Measurements from ENCODE around the gene CAV3.

CAV3 gene

DNA sequence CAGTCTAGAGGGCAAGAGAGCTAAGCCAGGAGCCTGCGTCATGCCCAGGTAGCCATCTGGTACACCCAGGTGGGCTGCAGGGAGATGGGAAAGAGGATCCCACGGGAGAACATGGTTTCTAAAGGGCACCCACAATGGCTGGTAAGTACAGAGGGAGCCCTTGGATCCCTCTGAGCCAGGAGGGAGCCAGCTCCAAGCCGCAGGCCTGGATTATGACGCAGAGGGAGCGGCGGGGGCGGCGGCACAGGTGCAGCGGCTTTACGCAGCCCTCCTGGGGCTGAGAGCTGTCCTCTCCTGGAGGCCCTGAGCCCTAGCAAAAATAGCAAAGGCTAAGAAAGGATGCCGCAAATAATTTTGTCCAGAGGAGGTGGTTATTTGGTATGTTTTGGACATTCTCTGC lies 2.8 kb downstream of the CAV3 start:
- H3K4me3 ChIP-seq (ENCODE audit: low read depth, low read length) = no peak overlapping the region
- no peak overlapping the region for H3K27ac ChIP-seq (ENCODE audit: low read depth, low read length)
- H2AFZ ChIP-seq (ENCODE audit: low read length, unreplicated experiment) = no peak overlapping the region
- peaks cover 20% of the 10 kb centered on the region for H3K4me1 ChIP-seq (ENCODE audit: control insufficient read depth, insufficient read depth, low read length, unreplicated experiment)
- no peaks in the 10 kb centered on the region for H3K27me3 ChIP-seq (ENCODE audit: insufficient read depth, low read length)
- H3K36me3 ChIP-seq (ENCODE audit: insufficient read depth, low read length) = no peaks in the 10 kb centered on the region
- H3K79me2 ChIP-seq (ENCODE audit: control insufficient read depth, insufficient read depth, low read length, unreplicated experiment) = no peaks in the 10 kb centered on the region

DNA sequence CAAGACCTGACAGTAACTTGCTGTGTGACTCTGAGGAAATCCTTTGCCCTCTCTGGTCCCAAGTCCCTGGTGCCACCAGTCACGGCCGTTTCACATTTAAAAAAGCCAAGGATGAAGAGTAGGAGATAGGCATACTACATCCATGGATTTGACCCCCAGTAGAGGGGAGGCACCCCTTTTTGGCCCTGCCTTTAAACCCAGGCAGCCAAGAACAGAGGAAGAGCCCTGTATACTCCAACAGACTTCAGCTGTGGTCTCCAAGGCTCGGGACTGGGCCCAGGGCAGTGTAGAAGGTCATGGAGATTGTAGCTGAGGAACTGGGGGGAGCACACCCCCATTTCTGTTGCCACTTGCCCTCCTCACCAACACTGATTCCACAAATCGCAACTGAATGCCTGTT lies 3.7 kb downstream of the CAV3 start:
- H3K79me2 ChIP-seq (ENCODE audit: control insufficient read depth, insufficient read depth, low read length, unreplicated experiment) = no peaks in the 10 kb centered on the region
- no peak overlapping the region for H3K27ac ChIP-seq (ENCODE audit: low read depth, low read length)
- no peaks in the 10 kb centered on the region for H3K27me3 ChIP-seq (ENCODE audit: insufficient read depth, low read length)
- H2AFZ ChIP-seq (ENCODE audit: low read length, unreplicated experiment) = no peak overlapping the region
- peaks cover 29% of the 10 kb centered on the region for H3K4me1 ChIP-seq (ENCODE audit: control insufficient read depth, insufficient read depth, low read length, unreplicated experiment)
- H3K36me3 ChIP-seq (ENCODE audit: insufficient read depth, low read length) = no peaks in the 10 kb centered on the region
- no peak overlapping the region for H3K4me3 ChIP-seq (ENCODE audit: low read depth, low read length)

DNA sequence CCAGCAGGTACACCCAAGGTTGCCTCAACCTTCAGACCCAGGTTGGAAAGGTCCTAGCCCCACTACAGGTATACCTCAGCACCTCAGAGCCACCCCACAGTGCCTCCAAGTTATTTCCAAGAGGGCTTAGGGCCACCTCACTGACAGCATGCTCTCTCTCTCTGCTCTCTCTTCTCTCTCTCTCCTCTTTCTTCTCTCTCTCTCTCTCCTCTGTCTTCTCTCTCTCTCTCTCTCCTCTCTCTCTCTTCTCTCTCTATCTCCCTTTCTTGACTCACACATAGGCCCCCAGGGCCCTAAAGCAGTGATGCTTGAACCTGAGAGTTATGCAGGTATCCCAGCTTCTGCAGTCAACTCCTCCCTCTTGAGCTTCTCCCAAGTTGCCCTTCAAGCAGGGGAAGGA lies 4.2 kb downstream of the CAV3 start:
- Histone ChIP-seq H3K27ac (ENCODE audit: low read depth, low read length) (no peak overlapping the region), H3K27me3 (ENCODE audit: insufficient read depth, low read length) (no peaks in the 10 kb centered on the region), H3K36me3 (ENCODE audit: insufficient read depth, low read length) (no peaks in the 10 kb centered on the region), H3K4me1 (ENCODE audit: control insufficient read depth, insufficient read depth, low read length, unreplicated experiment) (peaks cover 34% of the 10 kb centered on the region), H3K79me2 (ENCODE audit: control insufficient read depth, insufficient read depth, low read length, unreplicated experiment) (no peaks in the 10 kb centered on the region), H3K4me3 (ENCODE audit: low read depth, low read length) (no peak overlapping the region), H2AFZ (ENCODE audit: low read length, unreplicated experiment) (no peak overlapping the region)

DNA sequence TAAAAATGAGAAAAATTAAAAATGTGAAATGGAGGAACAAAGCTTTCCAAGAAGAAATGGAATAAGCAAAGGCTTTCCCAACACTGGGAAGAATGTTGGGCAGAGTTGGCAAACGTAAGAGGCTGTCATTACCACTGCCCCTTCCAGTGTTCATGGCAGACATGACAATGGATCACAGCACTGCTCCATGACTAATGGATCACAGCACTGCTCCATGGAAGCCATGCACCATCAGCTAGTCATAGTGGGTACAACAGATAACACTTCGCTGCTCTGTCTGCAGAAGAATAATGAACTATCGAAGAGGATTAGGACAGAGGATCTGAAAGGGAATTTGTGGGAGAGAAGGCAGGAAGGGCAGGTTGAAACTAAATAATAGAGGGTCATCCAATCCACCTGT lies 5.0 kb downstream of the CAV3 start:
- H2AFZ ChIP-seq (ENCODE audit: low read length, unreplicated experiment) = no peak overlapping the region
- no peaks in the 10 kb centered on the region for H3K36me3 ChIP-seq (ENCODE audit: insufficient read depth, low read length)
- no peak overlapping the region for H3K4me3 ChIP-seq (ENCODE audit: low read depth, low read length)
- peaks cover 42% of the 10 kb centered on the region for H3K4me1 ChIP-seq (ENCODE audit: control insufficient read depth, insufficient read depth, low read length, unreplicated experiment)
- no peak overlapping the region for H3K27ac ChIP-seq (ENCODE audit: low read depth, low read length)
- no peaks in the 10 kb centered on the region for H3K27me3 ChIP-seq (ENCODE audit: insufficient read depth, low read length)
- no peaks in the 10 kb centered on the region for H3K79me2 ChIP-seq (ENCODE audit: control insufficient read depth, insufficient read depth, low read length, unreplicated experiment)

DNA sequence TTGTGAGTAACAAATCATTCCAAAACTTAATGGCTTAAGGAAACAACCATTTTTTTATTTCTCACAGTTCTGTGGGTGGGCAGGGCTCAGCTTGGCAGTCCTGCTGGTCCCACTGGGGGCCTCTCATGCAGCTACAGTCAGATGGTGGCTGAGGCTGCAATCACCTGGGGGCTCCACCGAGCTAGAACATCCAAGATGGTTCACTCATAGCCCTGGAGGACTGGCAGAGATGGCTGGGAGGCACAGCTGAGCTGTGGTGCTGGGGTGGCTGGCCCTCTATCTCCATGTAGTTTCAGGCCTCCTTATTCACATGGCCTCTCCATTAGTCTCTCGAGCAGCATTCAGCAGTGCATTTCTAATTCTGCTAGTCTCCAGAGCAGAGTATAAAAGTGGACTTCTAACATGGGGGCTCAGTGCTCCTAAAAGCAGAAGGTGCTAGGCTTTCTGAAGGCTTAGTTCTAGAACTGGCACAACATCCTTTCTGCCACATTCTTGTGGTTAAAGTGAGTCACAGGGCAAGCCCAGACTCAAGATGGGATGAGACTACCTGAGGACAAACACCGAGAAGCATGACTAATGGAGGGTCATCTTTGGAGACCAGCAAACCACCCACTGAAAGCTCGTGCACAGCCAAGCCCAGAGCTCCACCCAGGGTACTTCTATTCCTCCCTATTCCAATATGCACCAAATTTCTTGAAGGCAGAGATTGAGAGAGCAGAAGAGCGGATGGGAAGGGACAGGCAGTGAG lies 6.3 kb downstream of the CAV3 start:
- Histone ChIP-seq H3K27me3 (ENCODE audit: insufficient read depth, low read length) (no peaks in the 10 kb centered on the region), H3K4me1 (ENCODE audit: control insufficient read depth, insufficient read depth, low read length, unreplicated experiment) (peaks cover 45% of the 10 kb centered on the region), H3K27ac (ENCODE audit: low read depth, low read length) (peak overlapping the region; percentile 36), H3K4me3 (ENCODE audit: low read depth, low read length) (peak overlapping the region; percentile 9; the same call in 1 of the 2 replicates), H3K79me2 (ENCODE audit: control insufficient read depth, insufficient read depth, low read length, unreplicated experiment) (no peaks in the 10 kb centered on the region), H3K36me3 (ENCODE audit: insufficient read depth, low read length) (no peaks in the 10 kb centered on the region), H2AFZ (ENCODE audit: low read length, unreplicated experiment) (no peak overlapping the region)

DNA sequence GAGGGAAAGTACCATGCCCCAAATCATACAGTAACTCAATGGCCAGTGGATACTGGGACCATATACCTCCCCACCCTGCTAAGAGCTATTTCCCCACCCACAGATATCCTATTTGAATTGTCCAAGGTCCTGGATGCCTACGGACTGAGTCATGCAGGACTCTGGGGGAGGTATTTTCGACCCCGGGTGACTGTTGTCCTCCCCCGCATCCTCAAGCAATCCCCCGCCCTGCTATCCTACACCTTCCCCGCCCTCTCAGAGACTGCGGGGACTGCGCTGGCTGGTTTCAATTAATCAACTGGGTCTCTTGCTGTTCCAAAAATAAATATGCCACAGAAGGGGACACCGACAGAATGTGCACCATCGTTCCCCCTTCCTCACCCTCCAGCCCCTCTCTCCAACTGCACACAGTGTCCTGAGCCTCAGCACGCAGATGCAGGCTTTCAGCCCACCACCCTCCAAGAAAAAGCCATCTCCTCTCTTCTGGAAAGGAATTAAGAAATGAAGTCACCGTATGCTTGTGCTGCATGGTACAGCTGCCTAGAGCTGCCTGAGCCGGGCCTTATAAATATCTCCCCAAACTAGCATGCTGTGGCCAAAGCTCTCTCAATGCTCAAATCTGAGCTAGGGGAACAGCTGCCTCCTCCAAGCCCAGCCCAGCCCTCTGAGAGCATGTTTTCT lies 8.1 kb downstream of the CAV3 start:
- no peaks in the 10 kb centered on the region for H3K27me3 ChIP-seq (ENCODE audit: insufficient read depth, low read length)
- no peaks in the 10 kb centered on the region for H3K36me3 ChIP-seq (ENCODE audit: insufficient read depth, low read length)
- peaks cover 45% of the 10 kb centered on the region for H3K4me1 ChIP-seq (ENCODE audit: control insufficient read depth, insufficient read depth, low read length, unreplicated experiment)
- H3K79me2 ChIP-seq (ENCODE audit: control insufficient read depth, insufficient read depth, low read length, unreplicated experiment) = no peaks in the 10 kb centered on the region
- peak overlapping the region; percentile 52 for H3K4me3 ChIP-seq (ENCODE audit: low read depth, low read length)
- H2AFZ ChIP-seq (ENCODE audit: low read length, unreplicated experiment) = no peak overlapping the region
- peak overlapping the region; percentile 60 for H3K27ac ChIP-seq (ENCODE audit: low read depth, low read length)

DNA sequence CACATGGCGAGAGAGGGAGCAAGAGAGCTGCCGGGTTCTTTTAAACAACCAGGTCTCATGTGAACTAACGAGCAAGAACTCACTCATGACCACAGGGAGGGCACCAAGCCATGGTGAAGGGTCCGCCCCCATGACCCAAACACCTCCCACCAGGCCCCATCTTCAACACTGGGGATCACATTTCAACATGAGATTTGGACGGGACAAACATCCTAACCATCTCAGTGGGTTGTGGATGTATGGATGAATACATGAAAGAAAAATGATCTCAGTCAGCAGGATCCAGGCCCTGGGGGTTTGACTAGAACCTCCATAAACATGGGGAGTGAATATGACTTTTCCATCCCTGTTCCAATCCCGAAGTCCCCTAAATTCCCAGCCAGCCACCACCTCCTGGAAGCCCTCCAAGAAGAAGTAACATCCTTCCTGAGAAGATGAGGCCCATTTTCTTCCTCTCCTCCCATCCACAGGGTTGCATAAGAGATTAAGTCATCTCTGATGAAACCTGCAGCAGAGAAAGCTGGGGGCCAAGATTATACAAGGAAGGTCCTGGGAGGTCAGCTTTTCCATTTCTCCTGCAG lies 9.5 kb downstream of the CAV3 start:
- H3K27me3 ChIP-seq (ENCODE audit: insufficient read depth, low read length) = no peaks in the 10 kb centered on the region
- H3K27ac ChIP-seq (ENCODE audit: low read depth, low read length) = no peak overlapping the region; the same call in 1 of the 2 replicates
- no peak overlapping the region for H2AFZ ChIP-seq (ENCODE audit: low read length, unreplicated experiment)
- H3K36me3 ChIP-seq (ENCODE audit: insufficient read depth, low read length) = no peaks in the 10 kb centered on the region
- no peaks in the 10 kb centered on the region for H3K79me2 ChIP-seq (ENCODE audit: control insufficient read depth, insufficient read depth, low read length, unreplicated experiment)
- peaks cover 45% of the 10 kb centered on the region for H3K4me1 ChIP-seq (ENCODE audit: control insufficient read depth, insufficient read depth, low read length, unreplicated experiment)
- H3K4me3 ChIP-seq (ENCODE audit: low read depth, low read length) = no peak overlapping the region

DNA sequence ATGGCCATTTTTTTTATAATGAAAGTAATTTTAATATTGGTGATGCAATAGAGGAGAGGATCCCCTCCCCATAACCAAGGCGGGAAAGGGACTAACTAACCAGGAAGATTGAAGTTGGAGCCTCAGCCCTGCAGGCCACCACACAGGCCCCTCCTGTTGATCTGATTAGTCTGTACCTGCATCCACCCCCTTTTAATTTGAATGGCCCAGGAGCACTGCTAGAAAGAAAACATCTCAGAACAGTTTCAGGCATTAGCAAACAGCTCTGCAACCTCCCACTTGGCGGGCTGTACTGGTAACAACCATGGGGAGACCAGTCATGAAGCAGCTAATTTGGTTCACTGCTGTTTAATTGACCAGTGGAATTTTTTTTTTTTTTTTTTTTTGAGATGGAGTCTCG lies 10.3 kb downstream of the CAV3 start:
- Histone ChIP-seq H3K79me2 (ENCODE audit: control insufficient read depth, insufficient read depth, low read length, unreplicated experiment) (no peaks in the 10 kb centered on the region), H3K4me1 (ENCODE audit: control insufficient read depth, insufficient read depth, low read length, unreplicated experiment) (peaks cover 45% of the 10 kb centered on the region), H3K4me3 (ENCODE audit: low read depth, low read length) (no peak overlapping the region), H3K27ac (ENCODE audit: low read depth, low read length) (no peak overlapping the region), H3K27me3 (ENCODE audit: insufficient read depth, low read length) (no peaks in the 10 kb centered on the region), H3K36me3 (ENCODE audit: insufficient read depth, low read length) (no peaks in the 10 kb centered on the region), H2AFZ (ENCODE audit: low read length, unreplicated experiment) (no peak overlapping the region)

DNA sequence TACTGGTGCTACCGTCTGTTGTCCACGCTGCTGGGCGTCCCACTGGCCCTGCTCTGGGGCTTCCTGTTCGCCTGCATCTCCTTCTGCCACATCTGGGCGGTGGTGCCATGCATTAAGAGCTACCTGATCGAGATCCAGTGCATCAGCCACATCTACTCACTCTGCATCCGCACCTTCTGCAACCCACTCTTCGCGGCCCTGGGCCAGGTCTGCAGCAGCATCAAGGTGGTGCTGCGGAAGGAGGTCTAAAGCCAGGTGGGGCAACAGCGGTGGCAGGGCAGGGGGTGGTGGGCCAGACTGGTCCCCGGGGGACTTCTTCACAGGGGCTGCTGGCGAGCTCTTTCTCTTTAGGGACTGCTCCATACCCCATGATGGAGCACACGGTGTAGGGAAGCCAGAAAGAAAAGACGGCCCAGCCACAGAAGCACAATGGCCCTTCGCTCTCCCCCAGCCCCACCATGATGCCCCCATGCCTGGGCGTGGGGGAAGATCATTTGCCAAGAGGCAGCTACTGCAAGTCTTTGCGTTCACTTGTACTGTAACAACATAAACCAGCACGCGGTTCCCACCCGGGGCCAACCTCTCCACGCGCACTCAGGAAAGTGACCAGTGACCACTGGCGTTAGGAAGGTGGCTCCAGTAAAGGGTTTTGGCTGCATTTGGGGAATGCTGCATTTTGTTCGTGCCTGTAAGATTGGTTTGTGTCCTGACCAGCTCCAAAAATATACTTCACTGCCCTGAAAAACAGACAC lies 12.2 kb downstream of the CAV3 start:
- Histone ChIP-seq H3K27ac (ENCODE audit: low read depth, low read length) (no peak overlapping the region), H3K4me3 (ENCODE audit: low read depth, low read length) (no peak overlapping the region), H3K4me1 (ENCODE audit: control insufficient read depth, insufficient read depth, low read length, unreplicated experiment) (peaks cover 31% of the 10 kb centered on the region), H2AFZ (ENCODE audit: low read length, unreplicated experiment) (no peak overlapping the region), H3K36me3 (ENCODE audit: insufficient read depth, low read length) (no peaks in the 10 kb centered on the region), H3K79me2 (ENCODE audit: control insufficient read depth, insufficient read depth, low read length, unreplicated experiment) (no peaks in the 10 kb centered on the region), H3K27me3 (ENCODE audit: insufficient read depth, low read length) (no peaks in the 10 kb centered on the region)

DNA sequence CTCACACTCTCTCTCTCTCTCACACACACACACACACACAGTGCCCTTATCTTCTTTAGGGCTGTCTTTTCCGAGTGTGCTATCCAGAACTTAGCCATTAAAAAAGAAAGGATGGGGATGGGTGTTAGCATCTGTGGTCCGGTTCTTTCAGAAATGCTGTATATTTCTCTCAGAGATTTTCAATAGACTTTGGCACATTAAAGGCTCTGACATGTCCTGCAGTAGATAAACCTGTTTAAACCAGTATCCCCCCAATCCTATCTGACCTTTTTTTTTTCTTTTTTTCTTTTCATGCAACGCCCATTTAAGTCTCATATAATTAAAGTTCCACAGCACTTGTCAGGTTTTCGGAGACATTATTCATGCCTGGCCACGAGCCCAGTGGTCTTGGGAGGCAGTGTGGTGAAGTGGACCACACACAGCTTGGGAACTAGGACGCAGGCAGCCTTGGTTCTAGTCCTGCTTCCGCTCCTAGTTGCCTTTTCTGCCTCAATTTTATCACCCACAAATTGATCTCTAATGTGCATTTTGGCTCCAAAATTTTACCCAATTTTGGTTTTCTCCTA lies 13.3 kb downstream of the CAV3 start:
- Histone ChIP-seq H3K79me2 (ENCODE audit: control insufficient read depth, insufficient read depth, low read length, unreplicated experiment) (no peaks in the 10 kb centered on the region), H3K27me3 (ENCODE audit: insufficient read depth, low read length) (no peaks in the 10 kb centered on the region), H3K4me1 (ENCODE audit: control insufficient read depth, insufficient read depth, low read length, unreplicated experiment) (peaks cover 21% of the 10 kb centered on the region), H3K36me3 (ENCODE audit: insufficient read depth, low read length) (no peaks in the 10 kb centered on the region), H2AFZ (ENCODE audit: low read length, unreplicated experiment) (no peak overlapping the region), H3K4me3 (ENCODE audit: low read depth, low read length) (no peak overlapping the region), H3K27ac (ENCODE audit: low read depth, low read length) (no peak overlapping the region)
